Thoracic aorta endothelial cell (primary cell): Measurements from ENCODE around the gene LYPD4. TPM values are rescaled to one million over a fixed set of nuclear protein-coding genes. Genes with fewer than 3 reads are reported as not detected.

Source experiments
- small RNA-seq: library from RNA; depleted of rRNA; stranded (forward); fragments of <200 nt; gene quantifications from one replicate; pipeline ENCODE3, GENCODE V24; 2012
- total RNA-seq: library from RNA; depleted of rRNA; stranded (reverse); fragments of >200 nt; gene quantifications from 2 replicates; pipeline ENCODE4 v1.2.3, GENCODE V29; 2012

LYPD4 gene, protein sequence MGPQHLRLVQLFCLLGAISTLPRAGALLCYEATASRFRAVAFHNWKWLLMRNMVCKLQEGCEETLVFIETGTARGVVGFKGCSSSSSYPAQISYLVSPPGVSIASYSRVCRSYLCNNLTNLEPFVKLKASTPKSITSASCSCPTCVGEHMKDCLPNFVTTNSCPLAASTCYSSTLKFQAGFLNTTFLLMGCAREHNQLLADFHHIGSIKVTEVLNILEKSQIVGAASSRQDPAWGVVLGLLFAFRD
- not detected in 2 replicates for total RNA-seq

DNA sequence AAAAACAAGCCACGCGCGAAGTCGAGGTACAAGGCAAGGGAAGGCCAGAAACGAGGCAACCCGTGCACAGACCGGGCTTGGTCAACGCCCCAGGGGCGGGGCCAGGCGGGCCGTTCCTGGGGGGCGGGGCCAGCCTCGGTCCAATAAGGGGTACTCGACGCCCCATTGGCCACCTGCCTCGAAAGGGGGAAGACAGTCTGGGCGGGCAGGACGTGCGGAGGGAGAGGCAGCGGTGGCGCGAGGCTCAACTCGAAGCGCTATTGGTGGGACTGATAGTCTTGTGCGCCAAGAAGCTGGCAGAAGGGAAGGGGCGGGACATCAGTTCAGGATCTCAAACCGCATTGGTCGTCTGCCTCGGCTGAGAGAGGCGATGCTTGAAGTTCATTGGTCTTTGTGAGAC is at the start of gene LYPD4:
Gene LYPD4, minus strand, starts transcription at position 83 of the 400 bp plus-strand sequence. CDS start 5,398 bp downstream, outside the sequence.

GRCh38 chr19:41882568-41883462 is 38.3 kb upstream of the LYPD4 start, which contains the start of gene ARHGEF1:
Gene ARHGEF1 (plus strand): TSS chr19:41883184. CDS start chr19:41888083, 4,899 bp downstream.

GRCh38 chr19:41876847-41877832 is 32.7 kb upstream of the LYPD4 start, which contains the start of gene CD79A:
Gene CD79A (plus strand): TSS chr19:41877279. CDS start chr19:41877305, 26 bp downstream.

DNA sequence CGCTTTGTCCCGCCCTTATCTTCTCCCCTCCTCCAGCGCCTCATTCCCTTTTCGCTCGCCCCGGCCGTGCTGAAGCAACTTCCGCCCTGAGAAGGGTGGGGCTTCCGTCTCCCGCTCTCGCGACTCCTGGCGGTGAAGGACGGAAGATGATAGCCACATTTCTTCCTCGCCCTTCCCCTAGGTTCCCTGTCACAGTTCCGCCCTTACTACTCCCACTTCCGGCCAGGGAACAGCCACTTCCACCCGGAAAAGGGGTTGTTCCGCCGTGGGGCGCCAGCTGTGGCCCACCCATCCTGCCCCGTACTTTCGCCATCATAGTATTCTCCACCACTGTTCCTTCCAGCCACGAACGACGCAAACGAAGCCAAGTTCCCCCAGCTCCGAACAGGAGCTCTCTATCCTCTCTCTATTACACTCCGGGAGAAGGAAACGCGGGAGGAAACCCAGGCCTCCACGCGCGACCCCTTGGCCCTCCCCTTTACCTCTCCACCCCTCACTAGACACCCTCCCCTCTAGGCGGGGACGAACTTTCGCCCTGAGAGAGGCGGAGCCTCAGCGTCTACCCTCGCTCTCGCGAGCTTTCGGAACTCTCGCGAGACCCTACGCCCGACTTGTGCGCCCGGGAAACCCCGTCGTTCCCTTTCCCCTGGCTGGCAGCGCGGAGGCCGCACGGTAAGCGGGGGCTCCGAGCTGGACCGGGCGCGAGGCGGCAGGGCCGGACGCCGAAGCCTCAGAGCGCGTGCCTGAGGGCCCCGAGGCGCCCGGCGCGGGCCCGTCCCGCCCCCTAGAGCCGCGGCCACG is 15.3 kb upstream of the LYPD4 start, which contains the start of gene RPS19:
Gene RPS19, plus strand, starts transcription at position 638 of the 801 bp plus-strand sequence. CDS start 520 bp downstream, outside the sequence.

DNA sequence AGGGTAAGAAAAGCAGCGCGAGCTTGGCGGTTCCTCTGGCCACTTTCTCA is 343 bp upstream of the LYPD4 start, which contains the start of gene DMRTC2:
Gene DMRTC2, plus strand, starts transcription at position 42 of the 50 bp plus-strand sequence. CDS start 2,387 bp downstream, outside the sequence.

GRCh38 chr19:41796362-41796761 is 48.1 kb downstream of the LYPD4 start, which contains the start of gene CEACAM3:
Gene CEACAM3 (plus strand): TSS chr19:41796587. CDS start chr19:41796678, 91 bp downstream.

Small RNA genes lying within 50 kb of the gene (small RNA-seq; reads per million reads assigned to genes)
- gene MIR6797, result 0.28 reads per million

Other genes starting within 250 kb of the LYPD4 start
- gene CEACAM4, start 217.6 kb downstream of the LYPD4 start, total RNA-seq, result not detected in 2 replicates
- gene CEACAM7, start 156.4 kb downstream of the LYPD4 start, total RNA-seq, result not detected in 2 replicates
- gene CEACAM5, start 136.1 kb downstream of the LYPD4 start, total RNA-seq, result not detected in 2 replicates
- not detected in 2 replicates for gene CEACAM6, start 89.2 kb downstream of the LYPD4 start, total RNA-seq
- not detected in 2 replicates for gene CEACAM3, start 48.1 kb downstream of the LYPD4 start, total RNA-seq
- not detected in 2 replicates for gene DMRTC2, start 359 bp upstream of the LYPD4 start, total RNA-seq
- 922 and 1,155 TPM in 2 replicates for gene RPS19, start 15.6 kb upstream of the LYPD4 start, total RNA-seq
- gene CD79A, start 32.6 kb upstream of the LYPD4 start, total RNA-seq, result 0.13 TPM in 1 of 2 replicates, not detected in the other
- 51.7 and 62.0 TPM in 2 replicates for gene ARHGEF1, start 38.5 kb upstream of the LYPD4 start, total RNA-seq
- gene ERFL, start 83.8 kb upstream of the LYPD4 start, total RNA-seq, result not detected in 2 replicates
- 67.9 and 89.9 TPM in 2 replicates for gene RABAC1, start 114.6 kb upstream of the LYPD4 start, total RNA-seq
- 0.07 and 0.13 TPM in 2 replicates for gene ATP1A3, start 149.5 kb upstream of the LYPD4 start, total RNA-seq
- gene GRIK5, start 225.5 kb upstream of the LYPD4 start, total RNA-seq, result 0.27 and 5.8 TPM in 2 replicates
- gene ZNF574, start 231.5 kb upstream of the LYPD4 start, total RNA-seq, result 11.0 and 14.8 TPM in 2 replicates